NCI-H1436 (cell line): ENCODE results near the gene PRKCSH.
"Not testable (repeated sequence)": the region's sequence is repeated elsewhere in the genome, so short reads cannot be mapped to it uniquely, and the experiment has no call there.

Experiments
- DNase-seq: peaks from one replicate; lab custom pipeline; 2025; lab: John Stamatoyannopoulos, UW

The PRKCSH gene

GRCh38 chr19:11435057-11435832 is at the start of gene PRKCSH, which contains the start of gene ODAD3:
PRKCSH (plus strand) TSS chr19:11435635; CDS start chr19:11436118, 483 bp downstream.
ODAD3 (minus strand) TSS chr19:11435121; CDS start chr19:11435016, 105 bp downstream.
- peak; percentile 99 for DNase-seq

GRCh38 chr19:11387162-11388034 is 48.0 kb upstream of the PRKCSH start:
- DNase-seq = no peak

- DNase-seq = no peak
Observed at GRCh38 chr19:11390359-11390758, 45.1 kb upstream of the PRKCSH start.

GRCh38 chr19:11390933-11391680 is 44.3 kb upstream of the PRKCSH start:
- no peak for DNase-seq

- DNase-seq = no peak
Observed at GRCh38 chr19:11397089-11397610, 38.3 kb upstream of the PRKCSH start.

- no peak for DNase-seq
Observed at GRCh38 chr19:11399667-11400066, 35.8 kb upstream of the PRKCSH start.

- DNase-seq = no peak
Observed at GRCh38 chr19:11400798-11401197, 34.6 kb upstream of the PRKCSH start.

- DNase-seq = no peak
Observed at GRCh38 chr19:11401808-11402543, 33.5 kb upstream of the PRKCSH start.

- DNase-seq = no peak
Observed at GRCh38 chr19:11404588-11405222, 30.7 kb upstream of the PRKCSH start.

GRCh38 chr19:11405846-11406643 is 29.4 kb upstream of the PRKCSH start:
- DNase-seq = no peak

GRCh38 chr19:11406703-11407236 is 28.7 kb upstream of the PRKCSH start:
- not testable (repeated sequence) for DNase-seq

GRCh38 chr19:11408591-11408990 is 26.8 kb upstream of the PRKCSH start:
- no peak for DNase-seq

- no peak for DNase-seq
Observed at GRCh38 chr19:11410682-11411081, 24.8 kb upstream of the PRKCSH start.

GRCh38 chr19:11414544-11414943 is 20.9 kb upstream of the PRKCSH start:
- DNase-seq = peak; percentile 81

- no peak for DNase-seq
Observed at GRCh38 chr19:11416346-11417052, 18.9 kb upstream of the PRKCSH start.

GRCh38 chr19:11418094-11418548 is 17.3 kb upstream of the PRKCSH start:
- DNase-seq = no peak

- DNase-seq = peak; percentile 69
Observed at GRCh38 chr19:11418549-11419506, 16.6 kb upstream of the PRKCSH start, which contains the start of gene RGL3. RGL3 (minus strand) TSS chr19:11419314; CDS start chr19:11419278, 36 bp downstream.
